ENCODE measurements around the gene ACAA2. TPM values are rescaled to one million over a fixed set of nuclear protein-coding genes. Genes with fewer than 3 reads are reported as not detected.
A peak's percentile ranks its signal among the peaks of the same experiment; 100 is the strongest.

Gene ACAA2
- total RNA-seq, 1 experiment from 2014 or later = 50.8 TPM

GRCh38 chr18:49849331-49850217 lies 36.2 kb upstream of the ACAA2 start:
- TF ChIP-seq SIN3A (IDR thresholded peaks at IDR 0.05; ENCODE audit: borderline replicate concordance, insufficient read depth, low read depth, low read length) (no peak), REST (IDR thresholded peaks at IDR 0.05; ENCODE audit: insufficient read depth in 1 of 2, low read depth in 2 of 2, low read length in 1 of 2) (no peak), CTCF (IDR thresholded peaks at IDR 0.05) (no peak), TCF7L2 (IDR thresholded peaks at IDR 0.05; ENCODE audit: low read depth, low read length) (no peak), POLR2AphosphoS5 (IDR thresholded peaks at IDR 0.05; ENCODE audit: low read depth, low read length) (no peak)

GRCh38 chr18:49848115-49848514 lies 34.8 kb upstream of the ACAA2 start:
- H3K9me3 ChIP-seq (ENCODE audit: control insufficient read depth, insufficient read depth, low read depth, low read length) = no peaks in the 10 kb centered on the region
- ChIA-PET POLR2A (no interaction called here), CTCF (interaction anchor here (0.7 kb wide), 1 partner anchor 131 kb away, joined by 3 read pairs; no protein-coding TSS in a partner anchor)
- H3K4me1 ChIP-seq (ENCODE audit: control insufficient read depth, insufficient read depth, low read length) = no peaks in the 10 kb centered on the region
- BruUV-seq (replicated peaks) = no TSS peak
- TF ChIP-seq POLR2AphosphoS5 (IDR thresholded peaks at IDR 0.05; ENCODE audit: low read depth, low read length) (no peak), REST (IDR thresholded peaks at IDR 0.05; ENCODE audit: insufficient read depth in 1 of 2, low read depth in 2 of 2, low read length in 1 of 2) (no peak), CTCF (IDR thresholded peaks at IDR 0.05) (no peak)
- DNase-seq (ENCODE audit: low read depth, low spot score) = no peak
- H3K27me3 ChIP-seq (ENCODE audit: control insufficient read depth, insufficient read depth, low read length) = no peaks in the 10 kb centered on the region
- in situ Hi-C loops (cut with HindIII; ENCODE audit: low pct_unique_long_range_greater_than_20kb, low sequenced_read_pairs) = no loop called here
- H3K4me3 ChIP-seq (ENCODE audit: low read depth in 2 of 2, low read length in 2 of 2) = no peak overlapping the region
- H3K36me3 ChIP-seq (ENCODE audit: control insufficient read depth, insufficient read depth, low read length) = no peaks in the 10 kb centered on the region
- no peak overlapping the region for H3K27ac ChIP-seq (ENCODE audit: low read length)
- no peak for ATAC-seq
- intact Hi-C loops (cut with micrococcal nuclease; ENCODE audit: unreplicated experiment) = no loop called here

More at GRCh38 chr18:49849331-49850217, 36.2 kb upstream of the ACAA2 start:
- peak overlapping the region in 1 of 2 experiments; percentile 14; a peak in 1 of 4 replicates for H3K4me3 ChIP-seq (ENCODE audit: low read depth in 2 of 2, low read length in 2 of 2)
- H3K9me3 ChIP-seq (ENCODE audit: control insufficient read depth, insufficient read depth, low read depth, low read length) = no peaks in the 10 kb centered on the region
- CTCF ChIA-PET = no interaction called here
- H3K36me3 ChIP-seq (ENCODE audit: control insufficient read depth, insufficient read depth, low read length) = no peaks in the 10 kb centered on the region
- ATAC-seq = peak; percentile 73
- peak; percentile 36 for DNase-seq (ENCODE audit: low read depth, low spot score)
- intact Hi-C loops (cut with micrococcal nuclease; ENCODE audit: unreplicated experiment) = no loop called here
- no peaks in the 10 kb centered on the region for H3K4me1 ChIP-seq (ENCODE audit: control insufficient read depth, insufficient read depth, low read length)
- H3K27ac ChIP-seq (ENCODE audit: low read length) = no peak overlapping the region
- POLR2A ChIA-PET = no interaction called here
- H3K27me3 ChIP-seq (ENCODE audit: control insufficient read depth, insufficient read depth, low read length) = no peaks in the 10 kb centered on the region
- no TSS peak for BruUV-seq (replicated peaks)
- in situ Hi-C loops (cut with HindIII; ENCODE audit: low pct_unique_long_range_greater_than_20kb, low sequenced_read_pairs) = no loop called here
